HL-60 (cell line): ENCODE data around the gene PUS3.

Source experiments
- CTCF ChIP-seq: IDR thresholded peaks from one replicate; pipeline ENCODE4 v1.5.1; 2011; ENCODE audit warnings: low read length, control low read depth, inconsistent platforms; ENCODE audit not compliant: insufficient read depth
- POLR2AphosphoS5 ChIP-seq: IDR thresholded peaks from 2 replicates; pipeline ENCODE4 v1.6.1; 2012; ENCODE audit warnings: low read depth
- REST ChIP-seq: IDR thresholded peaks from 2 replicates; pipeline ENCODE4 v1.6.1; 2012; ENCODE audit warnings: low read depth; ENCODE audit not compliant: insufficient replicate concordance
- SPI1 ChIP-seq: IDR thresholded peaks from 2 replicates; pipeline ENCODE4 v1.6.1; 2012; ENCODE audit warnings: low read depth, mild to moderate bottlenecking, borderline replicate concordance

GRCh38 chr11:125910226-125910849, 7.3 kb upstream of the PUS3 start:
- no peak for TF ChIP-seq REST
- TF ChIP-seq CTCF = no peak
- no peak for TF ChIP-seq POLR2AphosphoS5
- TF ChIP-seq SPI1 = no peak
